PC-3 (cell line): Measurements from ENCODE around the gene CDC25B. TPM values are rescaled to one million over a fixed set of nuclear protein-coding genes. Genes with fewer than 3 reads are reported as not detected.

Experiments
- ATAC-seq: fragments of 200-7000 bp; cut with Tn5 transposase; 2 replicates; pipeline ENCODE4 v1.9.1; 2020; ENCODE audit warnings: mild to moderate bottlenecking, moderate library complexity
- BruUV-seq: library from RNA; stranded (reverse); fragments of 400-500 nt; replicated peaks from 2 replicates; lab custom pipeline; 2021; lab: Mats Ljungman, UMichigan
- CTCF ChIA-PET: fragments of 300-600 bp; sonication (Branson Sonifier 250); formaldehyde crosslinking; loops from one replicate; lab custom pipeline; 2022; ENCODE audit warnings: antibody characterized with exemption; lab: Charles Lee
- POLR2A ChIA-PET: fragments of 300-600 bp; sonication (Branson Sonifier 250); formaldehyde crosslinking; loops from one replicate; lab custom pipeline; 2022; ENCODE audit warnings: antibody characterized with exemption; ENCODE audit not compliant: unreplicated experiment; lab: Charles Lee
- DNase-seq: peaks from one replicate; pipeline ENCODE4 v3.0.0-alpha.2; 2015
- H2AFZ ChIP-seq: fragments of 300-600 bp; sonication (generic); 2 replicates; pipeline ENCODE4 v1.6.0; 2016; ENCODE audit warnings: antibody characterized with exemption, low read length
- H3F3A ChIP-seq: fragments of 300-600 bp; sonication (generic); one replicate; pipeline ENCODE4 v1.6.0; 2017; ENCODE audit warnings: antibody characterized with exemption, low read length, control low read depth, mild to moderate bottlenecking; ENCODE audit not compliant: unreplicated experiment
- H3K27ac ChIP-seq: fragments of 300-600 bp; sonication (generic); 2 replicates; pipeline ENCODE4 v1.5.1; 2016; ENCODE audit warnings: mild to moderate bottlenecking, low read length
- H3K27me3 ChIP-seq: fragments of 300-600 bp; sonication (generic); 2 replicates; pipeline ENCODE4 v1.6.1; 2016; ENCODE audit warnings: low read length, mixed read lengths
- H3K36me3 ChIP-seq: fragments of 300-600 bp; sonication (generic); 2 replicates; pipeline ENCODE4 v1.6.1; 2016; ENCODE audit warnings: low read depth, mixed run types, low read length, mixed read lengths
- H3K4me1 ChIP-seq: fragments of 300-600 bp; sonication (generic); 2 replicates; pipeline ENCODE4 v1.5.1; 2016; ENCODE audit warnings: low read length; ENCODE audit not compliant: insufficient read depth
- H3K4me2 ChIP-seq: fragments of 300-600 bp; sonication (generic); 2 replicates; pipeline ENCODE4 v1.6.0; 2016; ENCODE audit warnings: low read length
- H3K4me3 ChIP-seq: fragments of 300-600 bp; sonication (generic); 2 replicates; pipeline ENCODE4 v1.5.1; 2016; ENCODE audit warnings: mild to moderate bottlenecking, low read length, mixed read lengths
- H3K79me2 ChIP-seq: fragments of 300-600 bp; sonication (generic); 2 replicates; pipeline ENCODE4 v1.6.1; 2017; ENCODE audit warnings: low read length, mixed read lengths
- H3K9ac ChIP-seq: fragments of 300-600 bp; sonication (generic); 2 replicates; pipeline ENCODE4 v1.6.0; 2016; ENCODE audit warnings: mild to moderate bottlenecking, low read length
- H3K9me2 ChIP-seq: fragments of 300-600 bp; sonication (generic); replicated peaks from 2 replicates; pipeline ENCODE4 v1.6.1; 2016; ENCODE audit warnings: mixed run types, low read length, mixed read lengths
- H3K9me3 ChIP-seq: fragments of 300-600 bp; sonication (generic); 2 replicates; pipeline ENCODE4 v1.6.1; 2016; ENCODE audit warnings: low read length, mixed read lengths
- H4K20me1 ChIP-seq: fragments of 300-600 bp; sonication (generic); 2 replicates; pipeline ENCODE4 v1.6.1; 2016; ENCODE audit warnings: low read length, mixed read lengths
- CTCF ChIP-seq: fragments of 300-600 bp; sonication (generic); conservative IDR thresholded peaks from 2 replicates; pipeline ENCODE4 v1.5.1; 2017; ENCODE audit warnings: antibody characterized with exemption, low read depth, mild to moderate bottlenecking, low read length
- EZH2 ChIP-seq: fragments of 300-600 bp; sonication (generic); IDR thresholded peaks from one replicate; pipeline ENCODE4 v1.6.1; 2017; ENCODE audit warnings: antibody characterized with exemption, mild to moderate bottlenecking, low read length; ENCODE audit not compliant: unreplicated experiment
- EZH2phosphoT487 ChIP-seq: fragments of 300-600 bp; sonication (generic); IDR thresholded peaks from 2 replicates; pipeline ENCODE4 v1.6.1; 2018; ENCODE audit warnings: mild to moderate bottlenecking, antibody characterized with exemption, low read length, borderline replicate concordance
- intact Hi-C: fragments of 100-400 bp; cut with micrococcal nuclease; formaldehyde crosslinking; loops from 2 replicates; pipeline ENCODE4 v1.9.0; 2023
- total RNA-seq: library from RNA; depleted of rRNA; stranded (reverse); fragments of >200 nt; gene quantifications from 2 replicates; pipeline ENCODE4 v1.2.3, GENCODE V29; 2014

Gene CDC25B
- total RNA-seq, 1 experiment from 2014 or later = 89.7 TPM

GRCh38 chr20:3784863-3785239 lies 11.3 kb upstream of the CDC25B start:
- no peaks in the 10 kb centered on the region for H3K9me2 ChIP-seq
- 0 out of 2 replicates have a peak, but pooled peaks cover 3% of the 10 kb centered on the region for H3K36me3 ChIP-seq
- ATAC-seq (no peak), DNase-seq (no peak)
- POLR2A ChIA-PET = no interaction called here
- H3K27ac ChIP-seq = no peak overlapping the region
- TF ChIP-seq EZH2phosphoT487 = no peak
- TF ChIP-seq EZH2 = no peak
- TF ChIP-seq CTCF = no peak
- CTCF ChIA-PET = no interaction called here
- H3F3A ChIP-seq = peaks cover 12% of the 10 kb centered on the region
- no TSS peak for BruUV-seq
- H3K4me1 ChIP-seq = peaks cover 41% of the 10 kb centered on the region
- peak overlapping the region; percentile 73 for H3K4me3 ChIP-seq
- H3K79me2 ChIP-seq = peaks cover 40% of the 10 kb centered on the region
- no peak overlapping the region for H2AFZ ChIP-seq
- no peaks in the 10 kb centered on the region for H3K9me3 ChIP-seq
- intact Hi-C loops = no loop called here
- H3K9ac ChIP-seq = peak overlapping the region; percentile 87; the same call in 1 of the 2 replicates
- H3K27me3 ChIP-seq = no peaks in the 10 kb centered on the region
- H4K20me1 ChIP-seq = peaks cover 28% of the 10 kb centered on the region
- peak overlapping the region; percentile 98 for H3K4me2 ChIP-seq

GRCh38 chr20:3785240-3786125 lies 10.6 kb upstream of the CDC25B start:
- peak overlapping the region; percentile 98 for H3K4me2 ChIP-seq
- ATAC-seq (peak; percentile 0; the same call in 1 of the 2 replicates), DNase-seq (peak; percentile 36)
- peak overlapping the region; percentile 8; the same call in 1 of the 2 replicates for H2AFZ ChIP-seq
- CTCF ChIA-PET = interaction anchor here (2.0 to 3.0 kb wide), 2 partner anchors 33 to 35 kb away, joined by 13 to 16 read pairs; partner anchors contain the start of gene AP5S1
- peak overlapping the region; percentile 87 for H3K9ac ChIP-seq
- no peaks in the 10 kb centered on the region for H3K9me2 ChIP-seq
- no peaks in the 10 kb centered on the region for H3K27me3 ChIP-seq
- peaks cover 28% of the 10 kb centered on the region for H4K20me1 ChIP-seq
- peaks cover 40% of the 10 kb centered on the region for H3K79me2 ChIP-seq
- peak overlapping the region; percentile 73 for H3K4me3 ChIP-seq
- POLR2A ChIA-PET = interaction anchor here (0.6 kb wide), 1 partner anchor 24 kb away, joined by 6 read pairs; no protein-coding TSS in a partner anchor
- no TSS peak for BruUV-seq
- H3K27ac ChIP-seq = peak overlapping the region; percentile 55
- no peaks in the 10 kb centered on the region for H3K9me3 ChIP-seq
- peaks cover 41% of the 10 kb centered on the region for H3K4me1 ChIP-seq
- peaks cover 12% of the 10 kb centered on the region for H3F3A ChIP-seq
- H3K36me3 ChIP-seq = 0 out of 2 replicates have a peak, but pooled peaks cover 3% of the 10 kb centered on the region
- intact Hi-C loops = no loop called here
- TF ChIP-seq EZH2phosphoT487 (no peak), EZH2 (no peak), CTCF (no peak)
